Spleen (tissue), 7 donors: Measurements from ENCODE around the gene DHRS2.

Source experiments
- POLR2A ChIP-seq, 3 donors: fragments of 450-650 bp; IDR thresholded peaks; one replicate each; pipeline ENCODE4 v1.5.1; 2017; ENCODE audit warnings: antibody characterized with exemption in 3 of 3, mild to moderate bottlenecking in 1 of 3
- POLR2AphosphoS5 ChIP-seq, 3 donors: sonication (generic); formaldehyde crosslinking; IDR thresholded peaks; one replicate each; pipeline ENCODE4 v1.5.1; 2017; ENCODE audit warnings: antibody characterized with exemption in 3 of 3
- TF ChIP-seq, protein P1 (sequence below), 11 experiments: fragments of 200-600 bp in 7 of 11; fragments of 450-650 bp in 4 of 11; sonication (generic) in 4 of 11; IDR thresholded peaks in 8 of 11; conservative IDR thresholded peaks in 3 of 11; 1 replicate in 7 of 11; 2 replicates in 4 of 11; pipeline versions ENCODE4 v1.4.0 to v1.8.0; 2016 to 2021; ENCODE audit warnings: antibody characterized with exemption in 11 of 11, inconsistent platforms in 4 of 11, mild to moderate bottlenecking in 1 of 11
- donor health status: DM: no; HTN: no; CAD: no; lungs with moderate emphysema.
- donor health status: DM: no; HTN: no; CAD: no.
- donor health status: DM: no; HTN: no; CAD: no.

GRCh38 chr14:23613242-23614070 is 22.7 kb upstream of the DHRS2 start:
- TF ChIP-seq, protein P1, sequence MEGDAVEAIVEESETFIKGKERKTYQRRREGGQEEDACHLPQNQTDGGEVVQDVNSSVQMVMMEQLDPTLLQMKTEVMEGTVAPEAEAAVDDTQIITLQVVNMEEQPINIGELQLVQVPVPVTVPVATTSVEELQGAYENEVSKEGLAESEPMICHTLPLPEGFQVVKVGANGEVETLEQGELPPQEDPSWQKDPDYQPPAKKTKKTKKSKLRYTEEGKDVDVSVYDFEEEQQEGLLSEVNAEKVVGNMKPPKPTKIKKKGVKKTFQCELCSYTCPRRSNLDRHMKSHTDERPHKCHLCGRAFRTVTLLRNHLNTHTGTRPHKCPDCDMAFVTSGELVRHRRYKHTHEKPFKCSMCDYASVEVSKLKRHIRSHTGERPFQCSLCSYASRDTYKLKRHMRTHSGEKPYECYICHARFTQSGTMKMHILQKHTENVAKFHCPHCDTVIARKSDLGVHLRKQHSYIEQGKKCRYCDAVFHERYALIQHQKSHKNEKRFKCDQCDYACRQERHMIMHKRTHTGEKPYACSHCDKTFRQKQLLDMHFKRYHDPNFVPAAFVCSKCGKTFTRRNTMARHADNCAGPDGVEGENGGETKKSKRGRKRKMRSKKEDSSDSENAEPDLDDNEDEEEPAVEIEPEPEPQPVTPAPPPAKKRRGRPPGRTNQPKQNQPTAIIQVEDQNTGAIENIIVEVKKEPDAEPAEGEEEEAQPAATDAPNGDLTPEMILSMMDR (IDR thresholded peaks at IDR 0.05 in 8 of 11, conservative IDR thresholded peaks at IDR 0.05 in 3 of 11) = no peak
- no peak for TF ChIP-seq POLR2AphosphoS5 (IDR thresholded peaks at IDR 0.05)
- TF ChIP-seq POLR2A (IDR thresholded peaks at IDR 0.05) = no peak
